Measurements from ENCODE around the gene PALMD.

The PALMD gene

GRCh38 chr1:99740141-99740540 is 94.2 kb downstream of the PALMD start:
- H3K36me3 ChIP-seq (ENCODE audit: insufficient read depth, low read length): peaks cover 18% of the 10 kb centered on the region; the same call in 1 of the 2 replicates

More at GRCh38 chr1:99740141-99740540, 94.2 kb downstream of the PALMD start:
- Histone ChIP-seq H3K9me3 (ENCODE audit: insufficient read depth, low read depth, low read length) (no peaks in the 10 kb centered on the region), H4K20me1 (ENCODE audit: insufficient read depth, low read length, poor library complexity, severe bottlenecking) (no peaks in the 10 kb centered on the region), H2AFZ (ENCODE audit: low read length) (no peak overlapping the region), H3K9me2 (replicated peaks; ENCODE audit: low read depth, low read length) (no peaks in the 10 kb centered on the region), H3F3A (ENCODE audit: low read depth) (no peaks in the 10 kb centered on the region), H3K9ac (ENCODE audit: low read depth, low read length, poor library complexity, severe bottlenecking) (no peak overlapping the region), H3K4me1 (ENCODE audit: insufficient read depth, low read length, poor library complexity, severe bottlenecking) (no peaks in the 10 kb centered on the region), H3K27me3 (ENCODE audit: insufficient read depth, low read length, poor library complexity, severe bottlenecking) (no peaks in the 10 kb centered on the region), H3K4me3 (ENCODE audit: low read length, poor library complexity, severe bottlenecking) (no peak overlapping the region), H3K79me2 (ENCODE audit: insufficient read depth, low read length) (no peaks in the 10 kb centered on the region), H3K4me2 (ENCODE audit: low read depth, low read length, poor library complexity, severe bottlenecking) (no peak overlapping the region)
- TF ChIP-seq, protein P1, sequence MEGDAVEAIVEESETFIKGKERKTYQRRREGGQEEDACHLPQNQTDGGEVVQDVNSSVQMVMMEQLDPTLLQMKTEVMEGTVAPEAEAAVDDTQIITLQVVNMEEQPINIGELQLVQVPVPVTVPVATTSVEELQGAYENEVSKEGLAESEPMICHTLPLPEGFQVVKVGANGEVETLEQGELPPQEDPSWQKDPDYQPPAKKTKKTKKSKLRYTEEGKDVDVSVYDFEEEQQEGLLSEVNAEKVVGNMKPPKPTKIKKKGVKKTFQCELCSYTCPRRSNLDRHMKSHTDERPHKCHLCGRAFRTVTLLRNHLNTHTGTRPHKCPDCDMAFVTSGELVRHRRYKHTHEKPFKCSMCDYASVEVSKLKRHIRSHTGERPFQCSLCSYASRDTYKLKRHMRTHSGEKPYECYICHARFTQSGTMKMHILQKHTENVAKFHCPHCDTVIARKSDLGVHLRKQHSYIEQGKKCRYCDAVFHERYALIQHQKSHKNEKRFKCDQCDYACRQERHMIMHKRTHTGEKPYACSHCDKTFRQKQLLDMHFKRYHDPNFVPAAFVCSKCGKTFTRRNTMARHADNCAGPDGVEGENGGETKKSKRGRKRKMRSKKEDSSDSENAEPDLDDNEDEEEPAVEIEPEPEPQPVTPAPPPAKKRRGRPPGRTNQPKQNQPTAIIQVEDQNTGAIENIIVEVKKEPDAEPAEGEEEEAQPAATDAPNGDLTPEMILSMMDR (conservative IDR thresholded peaks at IDR 0.05; ENCODE audit: low read length): no peak
- no peak for TF ChIP-seq EZH2phosphoT487 (IDR thresholded peaks at IDR 0.05; ENCODE audit: borderline replicate concordance)
